GM12865 (cell line): Measurements from ENCODE around the gene KRT4.

Experiments used
- DNase-seq: peaks from one replicate; pipeline ENCODE4 v3.0.0; 2010; ENCODE audit warnings: low read depth
- H3K4me3 ChIP-seq: 2 replicates; pipeline ENCODE4 v1.5.1; 2011; ENCODE audit warnings: mild to moderate bottlenecking, low read depth, low read length, control low read depth
- CTCF ChIP-seq: IDR thresholded peaks from 2 replicates; pipeline ENCODE4 v1.5.1; 2011; ENCODE audit warnings: low read length, control low read depth, low read depth, inconsistent platforms; ENCODE audit not compliant: insufficient read depth; ENCODE audit errors: missing control alignments

KRT4 gene

GRCh38 chr12:52826611-52827498, 12.9 kb upstream of the KRT4 start:
- no peak overlapping the region for H3K4me3 ChIP-seq
- no peak for DNase-seq
- no peak for TF ChIP-seq CTCF

GRCh38 chr12:52825961-52826360, 12.0 kb upstream of the KRT4 start:
- no peak overlapping the region for H3K4me3 ChIP-seq
- DNase-seq, result no peak
- TF ChIP-seq CTCF, result no peak

- no peak for TF ChIP-seq CTCF
- DNase-seq, result no peak
- no peak overlapping the region for H3K4me3 ChIP-seq
Observed at GRCh38 chr12:52824741-52825410, 11.0 kb upstream of the KRT4 start.

GRCh38 chr12:52823761-52824450, 10.0 kb upstream of the KRT4 start:
- no peak for DNase-seq
- no peak for TF ChIP-seq CTCF
- no peak overlapping the region for H3K4me3 ChIP-seq

- TF ChIP-seq CTCF, result no peak
- no peak for DNase-seq
- H3K4me3 ChIP-seq, result no peak overlapping the region
Observed at GRCh38 chr12:52822771-52823510, 9.0 kb upstream of the KRT4 start.

- no peak for TF ChIP-seq CTCF
- no peak for DNase-seq
- H3K4me3 ChIP-seq, result no peak overlapping the region
Observed at GRCh38 chr12:52821826-52822660, 8.1 kb upstream of the KRT4 start.
